Measurements from ENCODE around the gene ASGR2. TPM values are rescaled to one million over a fixed set of nuclear protein-coding genes. Genes with fewer than 3 reads are reported as not detected.
"Not testable (repeated sequence)": the region's sequence is repeated elsewhere in the genome, so short reads cannot be mapped to it uniquely, and the experiment has no call there.

The ASGR2 gene
- total RNA-seq, 1 donor from 2014 or later = 45.5 TPM

- not testable (repeated sequence) for DNase-seq (ENCODE audit: low spot score)
Measured at GRCh38 chr17:7100641-7101379, 13.8 kb downstream of the ASGR2 start.

- DNase-seq (ENCODE audit: low spot score) = no peak
Measured at GRCh38 chr17:7098802-7099459, 15.7 kb downstream of the ASGR2 start.

GRCh38 chr17:7097940-7098339 lies 16.7 kb downstream of the ASGR2 start:
- DNase-seq (ENCODE audit: low spot score) = no peak

GRCh38 chr17:7095625-7096024 lies 19.0 kb downstream of the ASGR2 start:
- no peak for DNase-seq (ENCODE audit: low spot score)

- DNase-seq (ENCODE audit: low spot score) = no peak
Measured at GRCh38 chr17:7094652-7095019, 20.0 kb downstream of the ASGR2 start.

- DNase-seq (ENCODE audit: low spot score) = not testable (repeated sequence)
Measured at GRCh38 chr17:7091311-7092005, 23.2 kb downstream of the ASGR2 start.

GRCh38 chr17:7089570-7089969 lies 25.1 kb downstream of the ASGR2 start:
- DNase-seq (ENCODE audit: low spot score) = not testable (repeated sequence)

- not testable (repeated sequence) for DNase-seq (ENCODE audit: low spot score)
Measured at GRCh38 chr17:7088442-7088841, 26.2 kb downstream of the ASGR2 start.

GRCh38 chr17:7084088-7084487 lies 30.5 kb downstream of the ASGR2 start:
- DNase-seq (ENCODE audit: low spot score) = no peak

- DNase-seq (ENCODE audit: low spot score) = no peak
Measured at GRCh38 chr17:7083592-7083991, 31.0 kb downstream of the ASGR2 start.

- DNase-seq (ENCODE audit: low spot score) = no peak
Measured at GRCh38 chr17:7081341-7082062, 33.1 kb downstream of the ASGR2 start.

GRCh38 chr17:7080456-7081041 lies 34.1 kb downstream of the ASGR2 start:
- peak; percentile 22 for DNase-seq (ENCODE audit: low spot score)

- no peak for DNase-seq (ENCODE audit: low spot score)
Measured at GRCh38 chr17:7079581-7080455, 34.8 kb downstream of the ASGR2 start, which contains the start of gene CLEC10A. TSS of gene CLEC10A (minus strand) at chr17:7080251. CDS start at chr17:7078812, 1,439 bp downstream.

GRCh38 chr17:7078711-7079110 lies 35.9 kb downstream of the ASGR2 start:
- no peak for DNase-seq (ENCODE audit: low spot score)

- DNase-seq (ENCODE audit: low spot score) = no peak
Measured at GRCh38 chr17:7077911-7078546, 36.6 kb downstream of the ASGR2 start.

- DNase-seq (ENCODE audit: low spot score) = no peak
Measured at GRCh38 chr17:7074931-7075330, 39.7 kb downstream of the ASGR2 start.

GRCh38 chr17:7072406-7072805 lies 42.2 kb downstream of the ASGR2 start:
- DNase-seq (ENCODE audit: low spot score) = no peak

GRCh38 chr17:7070712-7071111 lies 43.9 kb downstream of the ASGR2 start:
- DNase-seq (ENCODE audit: low spot score) = no peak

GRCh38 chr17:7068268-7068667 lies 46.4 kb downstream of the ASGR2 start:
- no peak for DNase-seq (ENCODE audit: low spot score)

GRCh38 chr17:7067198-7067597 lies 47.4 kb downstream of the ASGR2 start:
- DNase-seq (ENCODE audit: low spot score) = no peak

All from mucosa of gallbladder (tissue), 1 donor.